ENCODE results near the gene BRMS1.
"Not testable (repeated sequence)": the region's sequence is repeated elsewhere in the genome, so short reads cannot be mapped to it uniquely, and the experiment has no call there.

Gene BRMS1

DNA sequence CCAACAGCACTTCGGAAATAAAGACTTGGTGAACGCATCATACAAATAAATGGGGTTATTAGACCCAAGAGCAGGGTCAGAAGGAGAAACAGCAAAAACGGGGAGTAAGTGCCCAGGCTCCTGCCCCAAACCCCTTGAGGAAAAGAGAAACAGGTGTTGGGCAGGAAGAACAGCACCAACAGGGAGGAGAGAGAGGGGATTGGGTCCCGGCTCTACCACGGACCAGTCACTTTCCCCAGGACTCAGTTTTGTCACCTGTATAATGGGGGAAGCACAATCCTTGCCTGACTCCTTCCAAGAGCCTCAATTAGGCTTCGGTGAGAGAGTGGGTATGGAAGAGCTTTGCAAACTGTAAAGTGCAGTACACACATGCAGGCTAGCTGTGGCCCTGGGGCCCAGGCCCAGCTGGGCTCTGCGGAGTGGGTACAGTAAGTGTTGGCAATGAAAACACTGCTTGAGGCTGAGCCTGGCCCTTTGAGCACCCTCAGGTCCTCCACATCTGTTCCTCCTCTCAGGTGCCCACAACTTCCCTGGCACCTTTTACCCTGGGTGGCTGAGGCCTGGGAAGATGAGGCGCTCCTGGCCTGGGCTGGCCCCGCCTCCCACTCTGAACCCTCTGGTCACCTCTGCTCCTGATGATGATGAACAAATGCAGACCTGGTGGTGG is 17.7 kb upstream of the BRMS1 start:
- no peak for DNase-seq

DNA sequence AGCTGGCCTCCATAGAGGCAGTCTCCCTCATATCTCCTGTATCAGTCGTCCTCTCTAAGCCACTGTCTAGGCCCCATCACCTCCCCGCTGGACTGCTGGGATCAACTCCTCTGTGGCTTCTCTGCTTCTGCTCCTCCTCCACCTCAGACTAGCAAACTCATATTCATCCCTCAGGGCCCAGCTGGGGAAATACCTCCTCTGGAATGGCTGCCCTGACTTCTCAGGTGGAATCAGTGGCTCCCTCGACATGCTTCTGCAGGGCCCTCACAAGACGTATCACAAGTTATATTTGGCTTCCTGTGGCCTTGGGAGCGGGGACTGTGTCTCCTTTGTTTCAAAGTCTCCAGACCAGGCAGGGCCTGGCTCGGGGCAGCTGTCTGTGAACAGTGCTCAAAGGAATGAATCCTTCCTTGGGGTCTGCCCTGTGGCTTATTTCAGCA is 16.6 kb upstream of the BRMS1 start:
- DNase-seq, result no peak

DNA sequence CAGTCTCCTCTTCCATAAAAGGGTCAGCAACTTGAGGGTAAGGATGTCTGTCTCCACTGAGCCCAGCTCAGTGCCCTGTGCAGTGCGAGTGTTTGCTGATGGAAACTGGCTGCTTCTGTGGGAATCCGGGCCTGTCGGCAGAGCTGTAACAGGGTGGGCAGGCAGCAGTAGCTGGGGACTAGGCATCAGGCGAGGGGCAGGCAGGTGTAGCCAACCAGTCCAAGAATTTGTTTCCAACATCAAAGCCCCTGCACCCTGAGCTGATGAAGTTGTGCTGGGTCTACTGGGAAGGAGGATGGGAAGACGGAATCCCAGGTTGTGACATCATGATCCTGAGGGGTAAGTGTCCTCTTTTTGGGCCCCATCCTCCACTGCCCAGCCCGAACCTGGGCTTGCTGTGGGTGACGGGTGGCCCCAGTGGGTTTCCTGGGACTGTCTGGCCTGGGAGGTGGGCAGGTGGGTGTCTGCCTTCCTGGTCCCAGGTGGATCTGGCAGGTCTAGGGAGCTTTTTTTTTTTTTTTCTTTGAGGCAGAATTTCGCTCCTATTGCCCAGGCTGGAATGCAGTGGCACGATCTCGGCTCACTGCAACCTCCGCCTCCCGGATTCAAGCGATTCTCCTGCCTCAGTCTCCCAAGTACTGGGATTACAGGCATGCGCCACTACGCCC is 15.6 kb upstream of the BRMS1 start:
- DNase-seq, result no peak

DNA sequence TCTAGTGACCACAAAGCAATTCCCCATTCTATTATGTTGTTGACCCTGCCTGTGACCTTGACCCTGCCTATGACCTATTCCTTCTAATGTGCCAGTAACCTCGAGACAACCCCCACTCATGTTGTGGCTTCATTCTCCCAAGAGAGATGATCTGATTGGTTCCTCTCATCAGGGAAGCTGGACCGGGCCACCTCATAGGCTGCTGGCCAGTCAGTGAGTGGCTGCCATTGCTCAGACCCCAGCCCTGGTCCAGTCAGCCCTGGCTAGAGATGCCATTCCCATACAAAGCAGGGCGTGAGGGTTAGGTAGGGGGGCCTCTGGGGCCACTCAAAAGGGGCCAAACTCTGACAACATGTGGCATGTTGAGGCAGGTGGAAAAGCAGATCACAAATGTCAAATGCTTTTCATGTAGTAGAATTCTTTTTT is 14.8 kb upstream of the BRMS1 start:
- no peak for DNase-seq

DNA sequence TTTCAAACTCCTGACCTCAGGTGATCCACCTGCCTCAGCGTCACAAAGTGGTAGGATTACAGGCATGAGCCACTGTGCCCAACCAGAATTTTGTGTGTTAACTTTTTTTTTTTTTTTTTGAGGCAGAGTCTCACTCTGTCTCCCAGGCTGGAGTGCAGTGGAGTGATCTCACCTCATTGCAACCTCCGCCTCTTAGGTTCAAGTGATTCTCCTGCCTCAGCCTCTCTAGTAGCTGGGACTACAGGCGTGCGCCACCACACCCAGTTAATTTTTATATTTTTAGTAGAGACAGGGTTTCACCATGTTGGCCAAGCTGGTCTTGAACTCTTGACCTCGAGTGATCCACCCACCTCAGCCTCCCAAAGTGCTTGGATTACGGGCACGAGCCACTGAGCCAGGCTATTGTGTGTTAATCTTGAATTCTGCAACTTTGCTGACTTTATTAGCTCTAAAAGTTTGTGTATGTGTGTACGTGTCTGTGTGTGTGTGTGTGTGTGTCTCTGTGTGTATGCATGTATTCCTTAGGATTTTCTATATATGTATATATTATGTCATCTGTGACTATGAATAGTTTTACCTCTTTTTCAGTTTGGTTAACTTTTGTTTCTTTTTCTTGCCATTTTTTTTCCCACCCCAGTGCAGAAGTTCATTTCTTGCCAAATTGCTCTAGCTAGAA is 5.8 kb upstream of the BRMS1 start:
- DNase-seq, result not testable (repeated sequence)

DNA sequence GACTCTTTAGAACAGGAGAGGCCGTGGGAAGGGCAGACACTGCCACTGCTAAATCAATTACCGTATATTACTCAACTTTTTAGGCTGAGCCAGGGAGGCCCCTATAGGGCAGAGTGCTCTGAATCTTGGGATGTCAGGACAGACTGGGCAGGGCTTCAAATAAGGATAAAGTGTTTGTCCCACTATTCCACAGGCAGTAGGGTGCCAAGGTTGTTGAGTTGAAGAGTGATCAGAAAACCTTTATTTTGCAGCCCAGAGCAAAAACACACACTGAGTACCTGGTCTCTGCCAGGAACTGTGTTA is 4.1 kb upstream of the BRMS1 start:
- no peak for DNase-seq

DNA sequence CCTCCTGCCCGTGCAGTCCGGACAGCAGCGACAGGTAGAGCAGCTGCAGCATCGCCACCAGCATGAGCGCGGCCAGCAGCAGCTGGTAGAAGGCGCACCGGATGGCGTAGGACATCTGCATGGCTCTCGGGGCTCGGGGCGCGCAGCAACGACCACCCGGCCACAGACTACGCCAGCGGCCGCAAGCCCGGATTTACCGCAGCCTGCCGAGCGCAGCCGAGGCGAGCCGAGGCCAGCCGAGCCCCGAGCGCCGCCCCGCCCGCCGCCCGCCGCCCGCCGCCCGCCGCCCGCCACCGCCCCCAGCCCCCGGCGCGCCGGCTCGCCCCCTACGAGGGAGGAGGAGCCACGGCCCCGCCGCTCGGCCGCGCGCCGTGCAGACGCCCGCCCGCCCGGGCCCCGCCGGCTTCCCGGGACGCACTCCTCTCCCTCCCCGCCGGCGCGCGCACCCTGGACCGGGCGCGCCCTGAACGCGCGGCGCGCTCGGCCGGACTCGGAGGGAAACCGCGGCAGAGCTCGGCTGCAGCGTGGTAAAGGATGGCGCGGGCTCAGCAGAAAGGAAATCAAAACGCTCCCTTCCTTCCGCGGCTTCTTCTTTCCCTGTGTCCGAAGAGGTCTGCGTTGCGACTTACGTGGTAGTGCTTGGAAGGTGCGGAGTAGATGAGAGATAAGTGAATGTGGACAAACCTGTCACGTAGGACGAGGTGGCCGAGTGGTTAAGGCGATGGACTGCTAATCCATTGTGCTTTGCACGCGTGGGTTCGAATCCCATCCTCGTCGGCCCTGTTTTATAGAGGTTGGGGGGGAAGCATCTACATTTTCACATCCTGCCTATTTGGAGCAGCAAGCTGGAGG is 2.7 kb upstream of the BRMS1 start, which contains the start of gene B4GAT1:
TSS of gene B4GAT1 (minus strand) at position 205 of the 852 bp plus-strand sequence. CDS start at position 121, 84 bp downstream.
- peak; percentile 89 to 90 for DNase-seq

DNA sequence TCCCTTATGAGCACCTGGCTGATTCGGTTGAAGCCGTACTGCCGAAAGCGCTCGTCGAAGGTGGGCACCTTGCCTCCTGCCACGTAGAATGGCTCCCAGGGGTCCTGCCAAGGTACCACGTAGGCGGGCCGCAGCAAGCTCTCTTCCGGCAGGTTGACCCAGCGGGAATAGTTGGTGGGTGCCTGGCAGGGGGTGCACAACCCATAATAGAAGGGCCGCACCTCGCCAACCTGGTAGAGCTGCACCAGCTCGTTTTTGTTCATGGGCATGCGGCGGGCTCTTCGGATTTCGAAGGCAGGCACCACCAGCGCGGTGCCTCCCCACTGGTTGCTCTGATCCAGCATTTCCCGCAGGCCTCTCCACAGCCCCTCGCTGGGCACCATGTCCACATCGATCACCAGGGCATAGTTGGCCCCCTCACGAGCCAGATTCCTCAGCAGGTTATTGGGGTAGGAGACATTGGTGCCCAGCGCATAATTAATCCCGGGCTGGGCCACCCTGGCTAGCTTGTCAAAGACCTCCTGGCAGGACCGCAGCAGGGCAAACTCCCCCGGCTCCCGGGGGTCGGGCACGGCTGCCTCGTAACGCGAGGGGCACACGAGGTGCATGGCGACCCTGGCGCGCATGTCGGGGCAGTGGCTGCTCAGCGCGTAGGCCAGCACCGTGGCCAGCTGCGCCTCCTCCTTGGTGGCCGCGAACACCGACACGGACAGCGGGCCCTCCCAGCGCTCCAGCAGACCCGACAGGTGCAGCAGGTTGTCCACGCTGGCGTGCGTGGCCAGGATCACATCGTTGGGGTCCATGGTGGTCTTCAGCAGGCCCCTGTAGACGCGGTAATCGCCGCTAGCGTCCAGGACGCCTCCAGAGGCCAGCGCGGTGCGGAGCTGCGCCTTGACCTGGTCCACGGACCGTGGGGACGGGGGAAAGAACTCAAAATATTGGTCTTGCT is 1.8 kb upstream of the BRMS1 start:
- DNase-seq, result no peak

DNA sequence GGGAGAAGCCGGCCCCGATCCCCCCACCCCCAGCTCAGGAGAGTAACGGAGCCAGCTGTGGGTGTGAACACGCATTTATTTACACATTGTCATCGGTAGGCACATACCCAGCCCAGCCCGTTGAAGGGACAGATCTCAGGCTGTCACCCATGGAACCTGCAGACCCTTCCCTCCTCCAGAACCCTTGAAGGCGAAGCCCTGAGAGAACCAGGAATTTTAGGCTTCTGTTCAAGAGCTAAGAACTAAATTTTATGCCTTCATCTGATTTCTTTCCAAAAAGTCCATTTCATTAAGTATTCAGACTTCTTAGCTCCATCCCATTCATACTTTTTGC is 379 bp upstream of the BRMS1 start:
- no peak for DNase-seq

DNA sequence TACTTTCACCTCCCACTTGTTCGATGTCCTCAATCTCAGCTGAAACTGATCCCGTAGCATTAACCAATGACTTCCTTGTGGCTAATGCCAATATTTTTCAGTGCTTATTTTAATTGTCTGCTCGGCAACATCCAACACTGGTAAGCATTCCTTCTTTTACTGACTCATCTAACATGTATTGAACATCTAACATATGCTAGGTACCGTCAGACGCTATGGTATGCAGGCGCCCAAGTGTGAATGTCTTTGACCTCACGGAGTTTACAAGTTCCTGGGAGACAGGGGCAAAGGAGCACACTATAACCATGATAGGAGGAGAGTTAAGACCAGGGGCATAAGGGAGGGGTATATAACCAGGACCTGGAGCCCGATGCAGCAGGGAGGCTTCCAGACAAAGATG is 1.7 kb downstream of the BRMS1 start:
- DNase-seq, result no peak

DNA sequence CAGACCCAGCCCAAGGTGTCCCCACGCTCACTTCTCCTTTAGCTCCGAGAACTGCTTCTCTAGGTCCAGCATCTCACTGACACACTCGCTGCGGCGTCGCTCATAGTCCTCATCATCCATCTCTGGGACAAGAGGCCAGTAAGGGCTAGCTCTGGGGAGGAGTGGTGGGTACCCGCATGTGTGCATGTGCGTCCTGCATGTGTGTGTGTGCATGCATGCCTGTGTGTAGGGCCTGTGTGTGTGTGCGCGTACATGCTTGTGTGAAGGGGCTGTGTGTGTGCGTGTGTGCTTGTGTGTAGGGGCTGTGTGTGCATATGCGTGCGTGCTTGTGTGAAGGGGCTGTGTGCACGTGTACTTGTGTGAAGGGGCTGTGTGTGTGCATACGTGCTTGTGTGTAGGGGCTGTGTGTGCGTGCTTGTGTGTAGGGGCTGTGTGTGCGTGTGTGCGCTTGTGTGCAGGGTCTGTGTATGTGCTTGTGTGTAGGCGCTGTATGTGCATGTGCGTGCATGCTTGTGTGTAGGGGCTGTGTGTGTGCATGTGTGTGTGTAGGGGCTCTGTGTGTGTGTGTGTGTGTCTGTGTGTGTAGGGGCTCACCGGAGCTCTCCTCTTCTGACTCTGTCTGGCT is 3.3 kb downstream of the BRMS1 start:
- no peak for DNase-seq

DNA sequence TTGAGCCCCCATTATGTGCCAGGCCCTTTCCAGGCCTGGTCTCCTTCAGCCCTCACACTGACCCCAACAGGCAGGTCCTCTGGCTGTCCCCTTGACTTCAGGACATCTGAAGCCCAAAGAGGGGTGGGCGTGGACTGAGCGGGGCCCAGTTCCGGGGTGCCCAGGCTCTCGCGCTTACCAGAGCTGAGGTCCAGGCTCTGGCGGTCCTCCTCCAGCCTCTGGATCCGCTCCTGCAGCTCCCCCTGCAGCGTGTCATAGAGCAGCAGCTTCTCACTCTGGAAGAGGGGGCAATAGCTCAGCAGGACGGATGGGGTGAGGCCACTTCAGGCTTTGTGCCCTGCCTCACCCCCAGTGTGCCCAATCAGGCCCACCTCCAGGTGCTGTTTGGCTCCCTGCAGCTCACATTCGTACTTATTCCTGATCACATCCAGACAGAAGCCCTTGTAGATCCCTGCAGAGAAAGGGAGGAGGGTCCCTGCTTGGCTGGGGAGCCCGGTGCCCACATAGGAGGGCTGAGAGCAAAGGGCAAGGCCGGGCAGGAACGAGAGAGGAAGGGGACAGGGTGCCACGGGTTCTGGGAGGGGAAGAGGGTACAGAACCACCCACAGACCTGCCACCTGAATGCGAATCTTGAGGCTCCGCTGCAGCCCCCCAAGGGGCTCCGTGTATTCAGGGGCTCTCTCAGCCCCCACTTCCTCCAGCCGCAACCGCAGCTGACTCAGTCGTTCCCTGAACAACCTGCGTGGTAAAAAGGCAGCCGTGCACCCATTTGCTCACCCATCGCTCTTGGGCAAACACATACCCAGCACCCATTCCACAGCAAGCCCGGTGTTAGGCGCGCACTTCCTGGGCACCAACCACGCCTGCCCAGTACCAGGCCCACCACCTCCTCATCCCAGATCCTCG is 4.1 kb downstream of the BRMS1 start:
- DNase-seq, result no peak

DNA sequence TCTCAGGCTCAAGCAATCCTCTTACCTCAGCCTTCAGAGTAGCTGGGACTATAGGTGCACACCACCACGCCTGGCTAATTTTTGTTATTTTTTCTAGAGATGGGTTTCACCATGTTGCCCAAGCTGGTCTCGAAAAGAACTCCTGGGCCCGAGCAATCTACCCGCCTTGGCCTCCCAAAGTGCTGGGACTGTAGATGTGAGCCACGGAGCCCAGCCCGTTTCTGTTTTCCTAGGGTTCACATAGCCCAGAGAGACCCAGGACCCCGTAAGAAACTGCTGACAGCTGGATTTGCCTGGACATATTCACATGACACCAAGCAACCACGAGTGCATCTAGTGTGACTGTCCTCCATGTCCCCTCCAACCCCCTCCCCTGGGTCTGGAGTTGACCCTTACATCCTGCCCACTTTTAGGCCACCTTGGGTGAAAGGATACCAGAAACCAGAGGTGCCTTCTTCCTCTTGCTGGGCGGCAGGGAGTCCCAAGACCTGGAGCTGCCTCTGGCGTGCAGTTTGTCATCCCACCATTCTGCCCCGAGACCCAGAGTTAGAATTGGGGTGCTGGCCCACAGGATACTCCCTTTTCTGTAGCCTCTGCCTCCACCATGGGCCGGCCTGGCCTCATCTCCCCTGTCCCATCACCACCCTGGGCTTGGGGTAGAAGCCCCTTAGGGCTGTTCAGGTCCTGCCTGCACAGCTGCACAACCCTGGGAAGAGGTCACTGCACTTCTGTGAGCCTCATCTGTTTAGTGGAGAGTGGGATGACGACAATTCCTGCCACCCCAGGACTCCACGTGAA is 5.0 kb downstream of the BRMS1 start:
- no peak for DNase-seq

DNA sequence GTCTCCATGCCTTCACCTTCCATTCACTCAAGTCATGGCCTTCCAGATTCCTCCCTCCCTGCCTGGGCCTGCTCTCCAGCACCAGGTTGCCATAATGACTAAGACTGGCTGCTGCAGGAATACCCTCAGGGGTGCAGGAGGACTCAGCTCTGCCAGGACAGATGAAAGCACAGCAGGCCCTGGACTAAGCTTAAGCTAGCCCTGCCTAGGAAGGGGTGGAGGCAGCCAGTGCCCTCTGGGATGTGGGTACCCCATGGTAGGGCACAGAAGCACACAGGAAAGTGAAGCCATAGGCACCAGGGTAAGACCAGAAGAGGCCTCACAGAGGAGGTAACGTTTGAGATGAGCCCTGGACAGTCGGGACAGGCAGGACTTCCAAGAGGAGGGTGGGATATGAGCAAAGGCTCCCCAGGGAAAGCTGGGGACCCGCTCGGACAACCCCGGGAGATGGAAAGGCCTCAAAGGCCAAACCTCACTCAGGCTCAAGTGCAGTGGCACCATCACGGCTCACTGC is 5.7 kb downstream of the BRMS1 start:
- DNase-seq, result no peak

DNA sequence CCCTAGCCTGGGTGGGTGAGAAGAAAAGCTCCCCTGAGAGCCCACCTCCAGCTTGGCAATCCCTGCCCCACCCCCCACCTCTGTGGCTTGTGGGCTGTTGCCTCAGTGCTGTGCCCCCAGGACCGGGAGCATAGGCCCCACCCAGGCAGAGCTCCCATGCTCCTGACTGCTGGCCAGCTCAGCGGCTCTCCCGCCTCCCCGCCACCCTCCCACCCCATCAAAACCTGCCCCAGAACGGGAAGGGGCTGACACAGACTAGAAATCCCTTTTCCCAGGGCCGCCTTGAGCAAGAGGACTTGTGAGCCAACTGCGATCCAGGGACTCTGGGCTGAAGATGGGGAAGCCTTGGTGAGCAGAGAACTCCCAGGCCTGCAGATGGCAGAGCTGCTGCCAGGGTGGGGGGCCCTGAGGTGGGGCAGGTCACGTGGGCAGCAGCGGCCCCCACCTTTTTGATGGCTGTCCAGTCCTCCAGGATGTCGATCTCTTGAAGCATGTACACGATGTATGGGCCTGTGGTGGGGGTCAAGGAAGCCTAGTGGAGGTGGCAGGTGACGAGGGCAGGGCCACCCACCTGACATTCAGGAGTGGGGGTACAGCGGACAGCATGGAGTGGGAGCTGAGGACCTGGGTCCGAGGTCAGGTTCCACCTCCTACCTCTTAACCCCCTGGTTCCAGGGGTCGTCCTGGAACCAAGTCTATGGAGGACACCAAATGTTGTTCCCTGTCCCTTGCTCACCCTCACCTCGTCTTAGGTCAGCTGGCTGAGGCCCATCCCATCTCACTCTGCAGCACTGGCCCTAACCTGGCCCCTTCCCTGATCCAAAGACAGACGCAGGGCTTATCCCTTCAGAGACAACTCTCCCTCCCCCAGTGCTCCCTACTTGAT is 6.4 kb downstream of the BRMS1 start:
- no peak for DNase-seq

DNA sequence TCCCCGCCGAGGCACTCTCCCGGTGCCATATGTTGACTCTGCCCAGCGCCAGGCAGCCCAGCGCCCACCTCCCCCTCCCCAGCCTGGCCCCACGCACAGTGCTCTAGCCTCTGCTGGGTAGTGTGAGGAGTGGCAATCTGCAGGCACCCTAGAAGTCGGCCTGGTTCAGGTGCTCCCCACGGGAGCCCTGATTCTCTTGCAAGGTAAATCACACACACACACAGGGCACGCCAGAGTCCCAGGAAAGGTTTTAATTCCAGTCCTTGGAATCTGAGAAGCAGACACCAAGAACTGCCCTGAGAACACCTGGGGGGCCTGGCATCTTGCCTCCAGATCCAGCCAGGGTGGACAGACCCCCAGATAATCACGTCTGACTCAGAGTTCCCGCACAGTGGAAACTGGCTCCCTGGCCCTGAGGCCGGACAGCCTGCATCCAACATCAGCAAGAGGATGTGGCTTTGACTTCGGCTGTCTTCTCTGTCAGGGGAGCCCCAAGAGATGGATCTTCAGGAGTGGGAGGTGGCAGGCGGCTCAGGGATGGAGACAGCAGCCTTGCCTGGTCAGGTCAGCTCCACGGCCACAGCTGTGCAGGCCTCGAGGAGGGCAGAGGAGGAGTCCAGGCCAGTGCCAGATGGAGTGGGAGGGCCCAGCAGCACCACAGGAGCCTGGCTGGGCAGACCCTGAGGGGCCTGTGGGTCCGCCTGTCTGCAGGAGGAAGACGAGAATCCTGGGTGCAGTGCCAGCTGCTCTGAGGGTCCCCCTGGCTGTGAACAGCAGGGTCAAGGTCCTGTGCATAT is 7.6 kb downstream of the BRMS1 start:
- DNase-seq, result no peak

Measured in CD4-positive, alpha-beta T cell treated with Interleukin-4 for 1 hour (primary cell).